ENCODE data around the gene UBXN6.

- TF ChIP-seq POLR2A (IDR thresholded peaks at IDR 0.05) (no peak), CTCF (IDR thresholded peaks at IDR 0.05) (no peak)
These were observed 28.3 kb downstream of the UBXN6 start for GRCh38 chr19:4429256-4429655.
